VCaP (cell line): Measurements from ENCODE around the gene USP36.
"Not testable (repeated sequence)": the region's sequence is repeated elsewhere in the genome, so short reads cannot be mapped to it uniquely, and the experiment has no call there.

Experiments used
- H3K27ac ChIP-seq: fragments of 450-650 bp; 2 replicates; pipeline ENCODE4 v1.5.1; 2017
- CTCF ChIP-seq: fragments of 450-650 bp; conservative IDR thresholded peaks from 2 replicates; pipeline ENCODE4 v1.5.1; 2017; ENCODE audit warnings: mild to moderate bottlenecking, moderate library complexity

The USP36 gene

DNA sequence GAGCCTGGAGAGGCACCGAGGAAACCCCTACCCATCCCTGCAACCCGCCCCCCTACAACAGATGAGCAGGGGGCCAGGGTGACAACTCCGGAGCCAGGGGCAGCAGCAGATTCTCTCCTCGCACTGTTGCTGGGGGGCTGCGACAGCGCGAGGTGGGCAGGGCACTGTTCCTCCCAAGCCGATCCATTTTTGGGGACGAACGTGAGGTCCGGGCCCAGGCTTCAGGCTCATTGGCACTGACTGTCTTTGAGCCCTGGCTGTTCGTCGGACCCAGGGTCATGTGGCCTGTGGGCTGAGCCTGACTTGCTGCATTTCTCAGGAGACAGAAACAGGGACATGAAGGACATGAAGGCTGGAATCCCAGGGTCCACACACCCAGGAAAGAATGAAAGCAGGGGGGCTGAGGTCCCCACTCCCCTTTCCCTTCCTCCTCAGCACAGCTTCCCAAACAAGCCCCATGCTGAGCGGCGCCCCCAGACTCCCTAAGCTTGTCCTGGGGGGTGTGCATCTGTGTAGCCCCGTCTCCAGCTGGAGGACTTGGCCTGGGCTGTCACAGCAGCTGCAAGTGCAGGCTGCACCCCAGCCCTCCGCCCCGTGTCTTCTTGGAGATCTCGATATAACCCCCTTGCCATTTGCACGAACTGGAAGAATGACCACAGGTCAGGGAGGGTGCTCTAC is 43.7 kb upstream of the USP36 start:
- no peak overlapping the region for H3K27ac ChIP-seq
- no peak for TF ChIP-seq CTCF

- no peak overlapping the region for H3K27ac ChIP-seq
- TF ChIP-seq CTCF, result no peak
Measured at GRCh38 chr17:78883533-78884131, 43.0 kb upstream of the USP36 start.

- TF ChIP-seq CTCF, result no peak
- no peak overlapping the region for H3K27ac ChIP-seq
Measured at GRCh38 chr17:78883089-78883532, 42.5 kb upstream of the USP36 start.

DNA sequence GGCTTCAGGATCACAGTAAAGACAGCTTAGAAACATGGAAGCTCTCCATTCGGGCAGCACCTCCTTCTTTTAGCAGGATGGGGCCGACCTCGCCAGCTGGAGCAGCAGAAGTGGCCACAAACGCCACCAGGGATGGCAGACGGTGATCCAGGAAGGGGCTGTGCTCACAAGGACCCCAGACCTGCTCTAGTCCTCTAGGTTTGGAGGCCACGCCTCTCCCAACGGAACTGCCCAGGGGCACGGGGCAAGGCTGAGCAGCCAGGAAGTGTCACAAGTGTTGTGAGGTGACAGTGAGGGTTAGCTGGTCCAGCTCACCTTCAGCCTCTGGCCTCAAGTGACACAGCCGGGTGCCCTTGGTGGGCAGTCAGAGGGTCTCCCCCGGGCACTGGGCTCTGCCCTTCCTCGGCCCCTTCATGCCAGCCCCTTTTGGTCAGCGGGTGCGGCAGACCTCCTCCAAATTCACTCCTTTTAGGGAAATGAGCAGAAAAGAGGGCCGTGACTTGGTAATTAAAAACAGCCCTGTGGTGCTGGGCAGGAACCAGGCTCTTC is 42.0 kb upstream of the USP36 start:
- no peak overlapping the region for H3K27ac ChIP-seq
- TF ChIP-seq CTCF, result no peak

GRCh38 chr17:78879635-78880186 is 39.1 kb upstream of the USP36 start:
- TF ChIP-seq CTCF, result no peak
- H3K27ac ChIP-seq, result no peak overlapping the region

- H3K27ac ChIP-seq, result no peak overlapping the region
- TF ChIP-seq CTCF, result no peak
Measured at GRCh38 chr17:78878871-78879527, 38.4 kb upstream of the USP36 start.

DNA sequence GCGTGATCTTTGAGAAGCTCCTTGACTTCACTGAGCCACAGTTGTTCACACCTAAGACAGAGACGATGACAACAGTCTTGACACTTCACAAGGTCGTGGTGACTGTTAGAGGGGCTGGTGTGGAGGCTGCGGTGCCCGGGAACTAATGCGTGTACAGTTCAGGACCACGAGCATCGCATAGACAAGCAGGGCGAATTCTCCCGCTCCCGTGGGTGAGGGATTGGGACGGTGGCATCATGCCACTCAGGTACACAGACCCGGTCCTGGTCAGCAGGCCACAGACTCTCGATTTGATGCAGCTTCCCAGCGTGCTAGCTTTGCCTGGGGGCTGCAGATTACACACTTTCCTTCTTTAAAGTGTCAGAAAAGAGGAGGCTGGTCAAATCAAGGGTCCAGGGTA is 37.6 kb upstream of the USP36 start:
- no peak for TF ChIP-seq CTCF

GRCh38 chr17:78876954-78877517 is 36.4 kb upstream of the USP36 start:
- not testable (repeated sequence) for H3K27ac ChIP-seq

More for the DNA sequence above, 37.6 kb upstream of the USP36 start:
- no peak overlapping the region for H3K27ac ChIP-seq
